Mammary epithelial cell (primary cell): Measurements from ENCODE around the gene AP1M1.

ENCODE experiments used
- EZH2 ChIP-seq: IDR thresholded peaks from 2 replicates; pipeline ENCODE4 v1.6.1; 2012; ENCODE audit warnings: low read length, inconsistent platforms, borderline replicate concordance
- TF ChIP-seq, protein P1 (sequence below), 2 donors: IDR thresholded peaks in 1 of 2; conservative IDR thresholded peaks in 1 of 2; 2 replicates each; pipeline ENCODE4 v1.5.1; 2011 to 2012; ENCODE audit warnings: inconsistent platforms in 2 of 2, low read length in 2 of 2, mild to moderate bottlenecking in 2 of 2, control low read depth in 1 of 2, low read depth in 1 of 2; ENCODE audit not compliant: insufficient read depth in 1 of 2; ENCODE audit errors: extremely low read depth in 1 of 2

DNA sequence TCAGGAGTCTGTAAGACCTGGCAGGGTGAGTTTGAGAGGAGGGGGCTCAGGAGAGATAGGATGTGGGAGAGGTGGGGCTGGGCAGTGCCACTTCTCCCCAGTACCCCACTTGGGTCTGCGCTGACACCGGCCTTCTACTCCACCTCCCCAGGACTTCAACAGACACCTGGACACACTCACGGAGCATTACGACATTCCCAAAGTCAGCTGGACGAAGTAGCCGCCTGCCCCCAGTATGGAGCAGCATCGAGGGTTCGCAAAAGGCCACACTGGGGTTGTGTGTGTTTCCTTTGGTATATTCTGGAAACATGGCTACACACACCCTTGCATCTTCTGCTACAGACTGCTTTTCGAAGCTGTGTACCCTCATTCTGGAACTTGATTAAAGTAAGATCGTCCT, 7.0 kb upstream of the AP1M1 start:
- TF ChIP-seq, protein P1, sequence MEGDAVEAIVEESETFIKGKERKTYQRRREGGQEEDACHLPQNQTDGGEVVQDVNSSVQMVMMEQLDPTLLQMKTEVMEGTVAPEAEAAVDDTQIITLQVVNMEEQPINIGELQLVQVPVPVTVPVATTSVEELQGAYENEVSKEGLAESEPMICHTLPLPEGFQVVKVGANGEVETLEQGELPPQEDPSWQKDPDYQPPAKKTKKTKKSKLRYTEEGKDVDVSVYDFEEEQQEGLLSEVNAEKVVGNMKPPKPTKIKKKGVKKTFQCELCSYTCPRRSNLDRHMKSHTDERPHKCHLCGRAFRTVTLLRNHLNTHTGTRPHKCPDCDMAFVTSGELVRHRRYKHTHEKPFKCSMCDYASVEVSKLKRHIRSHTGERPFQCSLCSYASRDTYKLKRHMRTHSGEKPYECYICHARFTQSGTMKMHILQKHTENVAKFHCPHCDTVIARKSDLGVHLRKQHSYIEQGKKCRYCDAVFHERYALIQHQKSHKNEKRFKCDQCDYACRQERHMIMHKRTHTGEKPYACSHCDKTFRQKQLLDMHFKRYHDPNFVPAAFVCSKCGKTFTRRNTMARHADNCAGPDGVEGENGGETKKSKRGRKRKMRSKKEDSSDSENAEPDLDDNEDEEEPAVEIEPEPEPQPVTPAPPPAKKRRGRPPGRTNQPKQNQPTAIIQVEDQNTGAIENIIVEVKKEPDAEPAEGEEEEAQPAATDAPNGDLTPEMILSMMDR (conservative IDR thresholded peaks at IDR 0.05 in 1 of 2, IDR thresholded peaks at IDR 0.05 in 1 of 2; ENCODE audit: extremely low read depth in 1 of 2, insufficient read depth in 1 of 2, low read depth in 1 of 2, low read length in 2 of 2): no peak
- no peak for TF ChIP-seq EZH2
